Lung (tissue), 12 donors: ENCODE results near the gene ZBTB32. TPM values are rescaled to one million over a fixed set of nuclear protein-coding genes. Genes with fewer than 3 reads are reported as not detected.

Experiments
- ATAC-seq: fragments of 200-7000 bp; cut with Tn5 transposase; one replicate; pipeline ENCODE4 v1.9.1; 2020; ENCODE audit warnings: moderate number of reproducible peaks; ENCODE audit not compliant: insufficient read depth, low FRiP score
- DNase-seq, 3 donors: peaks; one replicate each; pipeline ENCODE4 v3.0.0-alpha.2; 2013 to 2017
- H3K27ac ChIP-seq, 2 donors: one replicate each; pipeline ENCODE4 v1.5.1; 2013; ENCODE audit warnings: mild to moderate bottlenecking in 2 of 2, moderate library complexity in 2 of 2, control low read depth in 1 of 2, inconsistent platforms in 1 of 2, low read depth in 1 of 2, low read length in 1 of 2
- H3K27me3 ChIP-seq, 3 donors: one replicate each; pipeline ENCODE4 v1.5.1; 2013; ENCODE audit warnings: low read length in 2 of 3; ENCODE audit not compliant: control insufficient read depth in 3 of 3, insufficient read depth in 3 of 3
- H3K36me3 ChIP-seq, 4 donors: one replicate each; pipeline ENCODE4 v1.5.1; 2013; ENCODE audit warnings: low read length in 4 of 4, mild to moderate bottlenecking in 1 of 4, moderate library complexity in 1 of 4; ENCODE audit not compliant: control insufficient read depth in 4 of 4, insufficient read depth in 4 of 4
- H3K4me1 ChIP-seq, 5 donors: one replicate each; pipeline ENCODE4 v1.5.1; 2013; ENCODE audit warnings: low read length in 5 of 5, mild to moderate bottlenecking in 2 of 5, moderate library complexity in 1 of 5; ENCODE audit not compliant: control insufficient read depth in 5 of 5, insufficient read depth in 5 of 5
- H3K4me3 ChIP-seq: one replicate; pipeline ENCODE4 v1.5.1; 2013; ENCODE audit warnings: mild to moderate bottlenecking, control low read depth, moderate library complexity
- H3K9ac ChIP-seq, 2 donors: one replicate each; pipeline ENCODE4 v1.5.1; 2013; ENCODE audit warnings: low read length in 2 of 2, control low read depth in 1 of 2; ENCODE audit not compliant: insufficient read depth in 1 of 2
- H3K9me3 ChIP-seq, 4 donors: one replicate each; pipeline ENCODE4 v1.5.1; 2013; ENCODE audit warnings: low read length in 3 of 4, mild to moderate bottlenecking in 1 of 4, moderate library complexity in 1 of 4; ENCODE audit not compliant: control insufficient read depth in 4 of 4, insufficient read depth in 3 of 4
- WGBS, 2 donors: extraction: QIAGEN DNeasy Blood & Tissue Kit; methylation state at CpG; one replicate each; pipeline ENCODE4 v1.1.7; 2013; 5-methylcytosine and 5-hydroxymethylcytosine counted together
- polyA plus RNA-seq, 2 donors: library from polyadenylated mRNA; stranded (reverse); fragments of 200-250 nt; gene quantifications; one replicate each; pipeline ENCODE4 v1.2.1, GENCODE V29; 2013
- total RNA-seq, 2 donors: library from RNA; depleted of rRNA in 1 of 2; stranded (reverse); fragments of >200 nt in 1 of 2; gene quantifications; one replicate each; pipeline ENCODE4 v1.2.1, GENCODE V29; 2014 to 2021
- TF ChIP-seq, protein P1 (sequence below): IDR thresholded peaks from 2 replicates; pipeline ENCODE4 v1.5.1; 2012; ENCODE audit warnings: mild to moderate bottlenecking; ENCODE audit errors: control extremely low read depth, extremely low read depth
- donor health status: control.
- donor health status: control.
- donor health status: Bipolar disorder and iron deficiency.
- donor health status: healthy.
- donor health status: DM: yes; HTN: yes; CAD: no.

The ZBTB32 gene
- total and polyA plus RNA-seq, 4 donors, result 0.22 to 0.63 (median 0.39) TPM

DNA sequence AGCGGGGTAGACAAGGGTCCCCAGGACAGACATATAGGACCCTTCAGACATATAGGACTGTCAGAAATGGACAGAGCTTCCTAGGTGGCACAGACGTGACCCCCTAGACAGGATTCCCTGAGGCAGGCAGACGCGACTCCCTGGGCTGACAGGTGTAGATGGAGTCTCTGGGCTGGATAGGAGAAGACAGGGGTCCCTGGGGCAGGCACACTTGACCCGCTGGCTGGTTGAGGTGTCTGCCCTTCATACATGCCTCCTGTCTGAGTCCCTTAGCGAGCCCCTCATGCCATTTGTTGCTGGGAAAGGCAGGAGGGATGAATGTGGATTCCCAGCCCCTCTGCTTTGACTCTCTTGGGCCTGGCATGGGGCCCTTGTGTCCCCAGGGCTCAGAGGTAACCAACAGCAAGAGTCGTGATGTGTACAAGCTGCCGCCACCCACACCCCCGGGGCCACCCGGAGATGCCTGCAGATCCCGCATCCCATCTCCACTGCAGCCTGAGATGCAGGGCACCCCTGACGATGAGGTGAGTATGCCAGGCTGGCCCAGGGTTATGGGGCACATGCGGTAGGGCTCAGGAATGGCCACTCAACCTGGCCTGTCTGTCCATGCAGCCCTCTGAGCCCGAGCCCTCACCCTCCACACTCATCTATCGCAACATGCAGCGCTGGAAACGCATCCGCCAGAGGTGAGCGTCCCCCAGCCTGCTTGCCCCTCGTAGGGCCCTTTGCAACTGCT lies 49.4 kb downstream of the ZBTB32 start:
- TF ChIP-seq, protein P1, sequence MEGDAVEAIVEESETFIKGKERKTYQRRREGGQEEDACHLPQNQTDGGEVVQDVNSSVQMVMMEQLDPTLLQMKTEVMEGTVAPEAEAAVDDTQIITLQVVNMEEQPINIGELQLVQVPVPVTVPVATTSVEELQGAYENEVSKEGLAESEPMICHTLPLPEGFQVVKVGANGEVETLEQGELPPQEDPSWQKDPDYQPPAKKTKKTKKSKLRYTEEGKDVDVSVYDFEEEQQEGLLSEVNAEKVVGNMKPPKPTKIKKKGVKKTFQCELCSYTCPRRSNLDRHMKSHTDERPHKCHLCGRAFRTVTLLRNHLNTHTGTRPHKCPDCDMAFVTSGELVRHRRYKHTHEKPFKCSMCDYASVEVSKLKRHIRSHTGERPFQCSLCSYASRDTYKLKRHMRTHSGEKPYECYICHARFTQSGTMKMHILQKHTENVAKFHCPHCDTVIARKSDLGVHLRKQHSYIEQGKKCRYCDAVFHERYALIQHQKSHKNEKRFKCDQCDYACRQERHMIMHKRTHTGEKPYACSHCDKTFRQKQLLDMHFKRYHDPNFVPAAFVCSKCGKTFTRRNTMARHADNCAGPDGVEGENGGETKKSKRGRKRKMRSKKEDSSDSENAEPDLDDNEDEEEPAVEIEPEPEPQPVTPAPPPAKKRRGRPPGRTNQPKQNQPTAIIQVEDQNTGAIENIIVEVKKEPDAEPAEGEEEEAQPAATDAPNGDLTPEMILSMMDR, result no peak
- H3K9me3 ChIP-seq, result peaks cover 0 to 1% (median 0%) of the 10 kb centered on the region in 4 donors
- peaks cover 0 to 36% (median 16%) of the 10 kb centered on the region in 5 donors for H3K4me1 ChIP-seq
- H3K4me3 ChIP-seq, result no peak overlapping the region
- H3K36me3 ChIP-seq, result peaks cover 0 to 26% (median 12%) of the 10 kb centered on the region in 4 donors
- H3K9ac ChIP-seq, result no peak overlapping the region
- no peak for DNase-seq
- WGBS, 2 donors, result 96 to 98% methylated on average over 20 of the region's 20 CpGs
- no peak overlapping the region for H3K27ac ChIP-seq
- peaks cover 0 to 4% (median 0%) of the 10 kb centered on the region in 3 donors for H3K27me3 ChIP-seq
- no peak for ATAC-seq

DNA sequence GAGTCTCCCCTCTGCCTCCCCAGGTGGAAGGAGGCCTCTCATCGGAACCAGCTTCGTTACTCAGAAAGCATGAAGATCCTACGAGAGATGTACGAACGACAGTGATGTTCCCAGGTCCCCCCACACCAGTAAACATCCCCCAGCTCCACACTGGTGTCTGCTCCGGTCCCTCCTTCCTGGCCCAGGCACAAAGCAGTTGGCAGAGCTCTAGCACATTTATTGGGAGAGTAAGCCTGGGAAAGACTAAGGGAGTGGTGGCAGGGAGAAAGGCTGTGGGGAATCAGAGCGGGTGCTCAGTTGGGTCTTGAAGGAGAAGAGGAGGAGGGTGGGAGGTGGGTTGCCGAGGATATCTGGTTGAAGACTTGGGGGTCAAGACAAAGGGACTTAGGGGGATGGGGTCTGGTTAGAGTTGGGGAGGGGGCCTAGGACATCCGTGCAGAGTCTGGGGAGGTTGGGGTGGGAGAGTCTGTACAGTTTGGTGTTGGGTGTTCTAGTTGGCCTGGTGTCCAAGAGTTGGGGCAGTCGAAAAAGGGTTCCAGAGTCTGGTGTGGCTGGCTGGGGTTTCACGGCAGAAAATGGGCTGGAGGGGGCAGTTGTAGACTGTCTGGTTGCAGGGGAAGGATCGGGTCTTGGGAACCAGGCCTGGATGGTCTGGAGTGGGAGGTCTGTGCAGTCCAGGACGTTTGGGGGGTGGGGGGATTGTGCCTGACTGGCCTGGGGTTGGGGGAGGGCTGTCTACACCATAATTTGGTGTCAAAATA lies 50.2 kb downstream of the ZBTB32 start:
- DNase-seq (peak in 1 of 3 donors; percentile 13), ATAC-seq (no peak)
- Histone ChIP-seq H3K9ac (peak overlapping the region in 1 of 2 donors; percentile 65), H3K36me3 (peaks cover 0 to 26% (median 14%) of the 10 kb centered on the region in 4 donors), H3K4me1 (peaks cover 0 to 35% (median 14%) of the 10 kb centered on the region in 5 donors), H3K27ac (peak overlapping the region in 1 of 2 donors; percentile 97), H3K9me3 (peaks cover 0 to 1% (median 0%) of the 10 kb centered on the region in 4 donors), H3K4me3 (no peak overlapping the region), H3K27me3 (peaks cover 0 to 4% (median 0%) of the 10 kb centered on the region in 3 donors)
- TF ChIP-seq, protein P1, result no peak
- 88 to 93% methylated on average over 13 of the region's 13 CpGs for WGBS, 2 donors

DNA sequence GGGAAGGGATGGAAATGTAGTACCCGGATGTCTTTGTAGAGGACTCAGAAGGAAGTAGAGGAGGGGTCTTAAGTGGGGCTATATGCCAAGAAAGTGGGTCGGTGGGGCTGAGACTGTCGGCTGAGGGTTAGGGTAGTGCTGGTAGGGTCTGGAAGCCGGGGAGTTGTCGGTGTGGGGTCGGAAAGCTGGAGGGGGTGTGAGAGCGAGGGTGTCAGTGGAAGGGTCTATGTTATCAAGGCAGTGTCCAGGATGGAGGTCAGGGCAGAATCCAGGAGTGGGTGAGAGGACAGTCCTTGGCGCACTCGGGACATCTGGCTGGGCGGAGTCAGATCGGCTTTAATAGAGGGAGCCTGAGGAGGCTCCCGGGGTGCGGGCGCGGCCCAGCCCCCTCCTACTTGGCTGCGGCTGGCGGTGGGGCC lies 50.8 kb downstream of the ZBTB32 start:
- ATAC-seq (no peak), DNase-seq (no peak)
- TF ChIP-seq, protein P1, result no peak
- Histone ChIP-seq H3K27ac (peak overlapping the region; percentile 88 to 97), H3K27me3 (peaks cover 0 to 4% (median 0%) of the 10 kb centered on the region in 3 donors), H3K4me3 (no peak overlapping the region), H3K9me3 (peaks cover 0 to 1% (median 0%) of the 10 kb centered on the region in 4 donors), H3K36me3 (peaks cover 0 to 26% (median 15%) of the 10 kb centered on the region in 4 donors), H3K4me1 (peaks cover 0 to 32% (median 14%) of the 10 kb centered on the region in 5 donors), H3K9ac (peak overlapping the region in 1 of 2 donors; percentile 65)
- WGBS, 2 donors, result 46 to 62% methylated on average over 13 to 17 of the region's 17 CpGs
